HG03095 (cell line): ENCODE measurements around the gene IP6K3.
A peak's percentile ranks its signal among the peaks of the same experiment; 100 is the strongest.

Source experiments
- ATAC-seq: cut with Tn5 transposase; IDR thresholded peaks from one replicate; pipeline ENCODE4 v1.9.1; 2021; ENCODE audit warnings: moderate library complexity; ENCODE audit not compliant: unreplicated experiment

IP6K3 gene

GRCh38 chr6:33724102-33725023 lies 22.3 kb downstream of the IP6K3 start:
- ATAC-seq, result no peak

- ATAC-seq, result no peak
Observed at GRCh38 chr6:33723371-33724085, 23.2 kb downstream of the IP6K3 start.

- no peak for ATAC-seq
Observed at GRCh38 chr6:33722103-33722623, 24.5 kb downstream of the IP6K3 start.

- ATAC-seq, result no peak
Observed at GRCh38 chr6:33721508-33721907, 25.2 kb downstream of the IP6K3 start.

- no peak for ATAC-seq
Observed at GRCh38 chr6:33720998-33721397, 25.7 kb downstream of the IP6K3 start.

- no peak for ATAC-seq
Observed at GRCh38 chr6:33719326-33719987, 27.2 kb downstream of the IP6K3 start.

GRCh38 chr6:33718713-33719112 lies 28.0 kb downstream of the IP6K3 start:
- no peak for ATAC-seq

GRCh38 chr6:33717934-33718455 lies 28.7 kb downstream of the IP6K3 start:
- no peak for ATAC-seq

GRCh38 chr6:33716890-33717632 lies 29.6 kb downstream of the IP6K3 start:
- ATAC-seq, result no peak

- ATAC-seq, result no peak
Observed at GRCh38 chr6:33716379-33716778, 30.3 kb downstream of the IP6K3 start.

- ATAC-seq, result no peak
Observed at GRCh38 chr6:33714385-33715040, 32.2 kb downstream of the IP6K3 start.

GRCh38 chr6:33713786-33714185 lies 32.9 kb downstream of the IP6K3 start:
- no peak for ATAC-seq

- no peak for ATAC-seq
Observed at GRCh38 chr6:33712914-33713313, 33.8 kb downstream of the IP6K3 start.

GRCh38 chr6:33711140-33712129 lies 35.3 kb downstream of the IP6K3 start, which contains the start of gene UQCC2:
UQCC2 (minus strand) TSS chr6:33711700; CDS start chr6:33711686, 14 bp downstream.
- ATAC-seq, result peak; percentile 75

- no peak for ATAC-seq
Observed at GRCh38 chr6:33710296-33711121, 36.2 kb downstream of the IP6K3 start.

GRCh38 chr6:33709605-33710295 lies 37.0 kb downstream of the IP6K3 start:
- ATAC-seq, result no peak
